A673 (cell line): Measurements from ENCODE around the gene TREM2. TPM values are rescaled to one million over a fixed set of nuclear protein-coding genes. Genes with fewer than 3 reads are reported as not detected.

Experiments
- BruUV-seq: library from RNA; stranded (reverse); fragments of 400-500 nt; replicated peaks from 2 replicates; lab custom pipeline; 2021; lab: Mats Ljungman, UMichigan
- CTCF ChIA-PET: fragments of 300-600 bp; sonication (Branson Sonifier 250); formaldehyde crosslinking; loops from one replicate; lab custom pipeline; 2022; ENCODE audit warnings: antibody characterized with exemption; lab: Charles Lee
- POLR2A ChIA-PET: fragments of 300-600 bp; sonication (Branson Sonifier 250); formaldehyde crosslinking; loops from one replicate; lab custom pipeline; 2022; ENCODE audit warnings: antibody characterized with exemption; ENCODE audit not compliant: low non-redundant PET; lab: Charles Lee
- DNase-seq: peaks from one replicate; pipeline ENCODE4 v3.0.0-alpha.2; 2015; ENCODE audit warnings: low spot score
- H3K27ac ChIP-seq: fragments of 200-600 bp; sonication (generic); 2 replicates; pipeline ENCODE4 v1.5.1; 2016; ENCODE audit warnings: mixed run types, low read depth, mild to moderate bottlenecking, mixed read lengths, antibody characterized with exemption, low read length; ENCODE audit not compliant: poor library complexity, severe bottlenecking
- H3K27me3 ChIP-seq: fragments of 200-600 bp; sonication (generic); replicated peaks from 2 replicates; pipeline ENCODE4 v1.6.1; 2017; ENCODE audit warnings: mixed run types, low read depth, mild to moderate bottlenecking, mixed read lengths, antibody characterized with exemption, low read length; ENCODE audit not compliant: insufficient read depth, poor library complexity
- H3K36me3 ChIP-seq: fragments of 200-600 bp; sonication (generic); 2 replicates; pipeline ENCODE4 v1.6.1; 2016; ENCODE audit warnings: mixed run types, mild to moderate bottlenecking, mixed read lengths, antibody characterized with exemption, low read length; ENCODE audit not compliant: insufficient read depth, poor library complexity, severe bottlenecking
- H3K4me1 ChIP-seq: fragments of 200-600 bp; sonication (generic); 2 replicates; pipeline ENCODE4 v1.6.1; 2017; ENCODE audit warnings: mixed run types, mild to moderate bottlenecking, mixed read lengths, antibody characterized with exemption, low read length; ENCODE audit not compliant: insufficient read depth, poor library complexity, severe bottlenecking
- H3K4me3 ChIP-seq: fragments of 200-600 bp; sonication (generic); 2 replicates; pipeline ENCODE4 v1.5.1; 2016; ENCODE audit warnings: low read depth, mixed run types, mild to moderate bottlenecking, mixed read lengths, low read length; ENCODE audit not compliant: poor library complexity, severe bottlenecking
- H3K9me3 ChIP-seq: fragments of 200-600 bp; sonication (generic); 2 replicates; pipeline ENCODE4 v1.6.1; 2016; ENCODE audit warnings: mixed run types, low read depth, mild to moderate bottlenecking, mixed read lengths, antibody characterized with exemption, low read length; ENCODE audit not compliant: poor library complexity, severe bottlenecking
- CTCF ChIP-seq: fragments of 300-800, 200-600 bp; sonication (generic); conservative IDR thresholded peaks from 2 replicates; pipeline ENCODE4 v1.5.1; 2017; ENCODE audit warnings: low read depth, mild to moderate bottlenecking, antibody characterized with exemption, low read length, moderate library complexity, mixed read lengths
- EZH2 ChIP-seq: fragments of 200-600 bp; sonication (generic); IDR thresholded peaks from 2 replicates; pipeline ENCODE4 v1.6.1; 2017; ENCODE audit warnings: borderline replicate concordance, low read depth, mild to moderate bottlenecking, mixed read lengths, antibody characterized with exemption, low read length; ENCODE audit not compliant: poor library complexity, severe bottlenecking
- intact Hi-C: fragments of 100-400 bp; cut with micrococcal nuclease; formaldehyde crosslinking; loops from one replicate; pipeline ENCODE4 v1.10.0; 2022; ENCODE audit not compliant: unreplicated experiment
- total RNA-seq: library from RNA; stranded (reverse); gene quantifications from 2 replicates; pipeline ENCODE4 v1.2.3, GENCODE V29; 2021

TREM2 gene
- total RNA-seq, 1 experiment from 2014 or later = not detected

- no peaks in the 10 kb centered on the region for H3K9me3 ChIP-seq
- H3K36me3 ChIP-seq = no peaks in the 10 kb centered on the region
- no peak for DNase-seq
- TF ChIP-seq CTCF (no peak), EZH2 (no peak)
- no peaks in the 10 kb centered on the region for H3K4me1 ChIP-seq
- CTCF ChIA-PET = no interaction called here
- intact Hi-C loops = loop anchor here (10.0 kb wide), 1 partner anchor 120 kb away; no protein-coding TSS in a partner anchor
- peaks cover 31% of the 10 kb centered on the region for H3K27me3 ChIP-seq
- H3K27ac ChIP-seq = no peak overlapping the region
- POLR2A ChIA-PET = no interaction called here
- BruUV-seq = no TSS peak
- no peak overlapping the region for H3K4me3 ChIP-seq
Measured at GRCh38 chr6:41194386-41194785, 31.5 kb upstream of the TREM2 start.

- ChIA-PET CTCF (no interaction called here), POLR2A (no interaction called here)
- peaks cover 31% of the 10 kb centered on the region for H3K27me3 ChIP-seq
- no TSS peak for BruUV-seq
- DNase-seq = no peak
- TF ChIP-seq EZH2 = no peak
- TF ChIP-seq CTCF = no peak
- H3K27ac ChIP-seq = no peak overlapping the region
- intact Hi-C loops = loop anchor here (10.0 kb wide), 1 partner anchor 121 kb away; no protein-coding TSS in a partner anchor
- H3K4me3 ChIP-seq = no peak overlapping the region
- no peaks in the 10 kb centered on the region for H3K4me1 ChIP-seq
- no peaks in the 10 kb centered on the region for H3K9me3 ChIP-seq
- H3K36me3 ChIP-seq = no peaks in the 10 kb centered on the region
Measured at GRCh38 chr6:41193884-41194283, 31.0 kb upstream of the TREM2 start.

GRCh38 chr6:41193171-41193734 is 30.3 kb upstream of the TREM2 start:
- intact Hi-C loops = loop anchor here (10.0 kb wide), 1 partner anchor 122 kb away; no protein-coding TSS in a partner anchor

More at GRCh38 chr6:41193171-41193734, 30.3 kb upstream of the TREM2 start:
- Histone ChIP-seq H3K36me3 (no peaks in the 10 kb centered on the region), H3K4me1 (no peaks in the 10 kb centered on the region), H3K27me3 (peaks cover 31% of the 10 kb centered on the region), H3K27ac (no peak overlapping the region), H3K4me3 (no peak overlapping the region), H3K9me3 (no peaks in the 10 kb centered on the region)
- ChIA-PET POLR2A (no interaction called here), CTCF (no interaction called here)
- TF ChIP-seq CTCF (no peak), EZH2 (no peak)
- DNase-seq = no peak
- BruUV-seq = no TSS peak
